Activated CD8-positive, alpha-beta T cell treated with anti-CD3 and anti-CD28 coated beads for 36 hours (primary cell): Measurements from ENCODE around the gene MRPL49. TPM values are rescaled to one million over a fixed set of nuclear protein-coding genes. Genes with fewer than 3 reads are reported as not detected.

Experiments used
- ATAC-seq: fragments of 200-7000 bp; cut with Tn5 transposase; one replicate; pipeline ENCODE4 v1.10.0; 2021; ENCODE audit warnings: mild to moderate bottlenecking, moderate library complexity
- CTCF ChIA-PET: fragments of 350-600 bp; sonication (Branson Sonifier 250); formaldehyde crosslinking; loops from one replicate; lab custom pipeline; 2021; ENCODE audit warnings: antibody characterized with exemption; lab: Charles Lee
- POLR2A ChIA-PET: fragments of 350-600 bp; sonication (Branson Sonifier 250); formaldehyde crosslinking; loops from one replicate; lab custom pipeline; 2021; ENCODE audit warnings: antibody characterized with exemption; lab: Charles Lee
- DNase-seq: peaks from one replicate; pipeline ENCODE4 v3.0.0-alpha.2; 2020
- H3K27ac Mint-ChIP-seq: one replicate; pipeline ENCODE4 v1.8.0; 2021; ENCODE audit warnings: mild to moderate bottlenecking, mixed read lengths
- H3K27me3 Mint-ChIP-seq: one replicate; pipeline ENCODE4 v1.8.0; 2021; ENCODE audit warnings: mixed read lengths
- H3K36me3 Mint-ChIP-seq: one replicate; pipeline ENCODE4 v1.8.0; 2021; ENCODE audit warnings: low read depth, mixed read lengths
- H3K4me1 Mint-ChIP-seq: one replicate; pipeline ENCODE4 v1.8.0; 2021; ENCODE audit warnings: low read depth, mixed read lengths
- H3K4me3 Mint-ChIP-seq: one replicate; pipeline ENCODE4 v1.8.0; 2021; ENCODE audit warnings: mild to moderate bottlenecking, moderate library complexity, mixed read lengths
- H3K9me3 Mint-ChIP-seq: one replicate; pipeline ENCODE4 v1.8.0; 2021; ENCODE audit warnings: mixed read lengths
- CTCF ChIP-seq: fragments of 200-600 bp; IDR thresholded peaks from one replicate; pipeline ENCODE4 v1.8.0; 2022; ENCODE audit warnings: antibody characterized with exemption, mild to moderate bottlenecking
- intact Hi-C: fragments of 100-400 bp; cut with micrococcal nuclease; formaldehyde crosslinking; loops from one replicate; pipeline ENCODE4 v1.10.0; 2022
- total RNA-seq, 2 experiments: library from RNA; stranded (reverse); gene quantifications; one replicate each; pipeline ENCODE4 v1.2.3, GENCODE V29; 2021

MRPL49 gene
- total RNA-seq, 2 experiments from 2014 or later, result 48.7 to 53.4 TPM

- Mint-ChIP-seq H3K36me3 (peaks cover 12% of the 10 kb centered on the region), H3K4me3 (no peak overlapping the region), H3K4me1 (peaks cover 20% of the 10 kb centered on the region), H3K27me3 (no peaks in the 10 kb centered on the region), H3K27ac (no peak overlapping the region), H3K9me3 (no peaks in the 10 kb centered on the region)
- TF ChIP-seq CTCF, result peak; percentile 21
- CTCF ChIA-PET, result interaction anchor here (0.6 to 7.4 kb wide), 3 partner anchors 10 to 256 kb away, joined by 3 to 115 read pairs (median 4); partner anchors contain the start of genes CDC42BPG and TM7SF2
- POLR2A ChIA-PET, result interaction anchor here (1.0 to 20.0 kb wide), 5 partner anchors 10 to 87 kb away, joined by 3 to 294 read pairs (median 5); partner anchors contain the start of genes ARL2, FAU, MRPL49 and TM7SF2
- DNase-seq (no peak), ATAC-seq (no peak)
- intact Hi-C loops, result no loop called here
Observed at GRCh38 chr11:65100674-65101350, 21.3 kb upstream of the MRPL49 start.

- Mint-ChIP-seq H3K4me1 (peaks cover 15% of the 10 kb centered on the region), H3K36me3 (peaks cover 18% of the 10 kb centered on the region), H3K9me3 (no peaks in the 10 kb centered on the region), H3K27me3 (no peaks in the 10 kb centered on the region), H3K4me3 (no peak overlapping the region), H3K27ac (no peak overlapping the region)
- DNase-seq (no peak), ATAC-seq (no peak)
- ChIA-PET CTCF (interaction anchor here (1.2 to 7.4 kb wide), 4 partner anchors 8 to 315 kb away, joined by 4 to 115 read pairs (median 6); partner anchors contain the start of genes FAU, MRPL49, TM7SF2 and ZNHIT2), POLR2A (interaction anchor here (0.7 to 20.0 kb wide), 3 partner anchors 12 to 25 kb away, joined by 3 to 294 read pairs (median 5); partner anchors contain the start of genes FAU, MRPL49, TM7SF2 and ZNHIT2)
- intact Hi-C loops, result no loop called here
- no peak for TF ChIP-seq CTCF
Observed at GRCh38 chr11:65102142-65103095, 19.7 kb upstream of the MRPL49 start.

- intact Hi-C loops, result no loop called here
- no peak for ATAC-seq
Observed at GRCh38 chr11:65103476-65103875, 18.6 kb upstream of the MRPL49 start.

GRCh38 chr11:65104628-65105027, 17.5 kb upstream of the MRPL49 start:
- intact Hi-C loops, result no loop called here
- TF ChIP-seq CTCF, result no peak
- DNase-seq, result no peak
- ChIA-PET POLR2A (interaction anchor here (0.5 to 20.0 kb wide), 2 partner anchors 10 to 24 kb away, joined by 4 to 294 read pairs; partner anchors contain the start of genes FAU, MRPL49, TM7SF2 and ZNHIT2), CTCF (interaction anchor here (0.9 to 1.3 kb wide), 2 partner anchors 7 to 8 kb away, joined by 3 to 4 read pairs; partner anchors contain the start of gene TM7SF2)
- no peak for ATAC-seq
- Mint-ChIP-seq H3K4me1 (peaks cover 8% of the 10 kb centered on the region), H3K27me3 (no peaks in the 10 kb centered on the region), H3K4me3 (no peak overlapping the region), H3K27ac (peak overlapping the region; percentile 74), H3K9me3 (no peaks in the 10 kb centered on the region), H3K36me3 (peaks cover 14% of the 10 kb centered on the region)

More at GRCh38 chr11:65103476-65103875, 18.6 kb upstream of the MRPL49 start:
- Mint-ChIP-seq H3K27ac (peak overlapping the region; percentile 52), H3K4me1 (peaks cover 10% of the 10 kb centered on the region), H3K4me3 (no peak overlapping the region), H3K9me3 (no peaks in the 10 kb centered on the region), H3K27me3 (no peaks in the 10 kb centered on the region), H3K36me3 (peaks cover 14% of the 10 kb centered on the region)
- POLR2A ChIA-PET, result interaction anchor here (0.9 to 20.0 kb wide), 2 partner anchors 11 to 158 kb away, joined by 3 to 294 read pairs; partner anchors contain the start of genes FAU, MRPL49, POLA2 and TM7SF2
- no peak for DNase-seq
- CTCF ChIA-PET, result interaction anchor here (1.3 to 2.3 kb wide), 3 partner anchors 8 to 316 kb away, joined by 4 to 8 read pairs (median 4); partner anchors contain the start of genes TM7SF2 and ZNHIT2
- no peak for TF ChIP-seq CTCF
